CD4-positive, alpha-beta T cell treated with Interleukin-21 for 1 hour (primary cell): Measurements from ENCODE around the gene EIPR1.
"Not testable (repeated sequence)": the region's sequence is repeated elsewhere in the genome, so short reads cannot be mapped to it uniquely, and the experiment has no call there.

Experiments
- DNase-seq: peaks from one replicate; pipeline ENCODE4 v3.0.0-alpha.2; 2020

EIPR1 gene

DNA sequence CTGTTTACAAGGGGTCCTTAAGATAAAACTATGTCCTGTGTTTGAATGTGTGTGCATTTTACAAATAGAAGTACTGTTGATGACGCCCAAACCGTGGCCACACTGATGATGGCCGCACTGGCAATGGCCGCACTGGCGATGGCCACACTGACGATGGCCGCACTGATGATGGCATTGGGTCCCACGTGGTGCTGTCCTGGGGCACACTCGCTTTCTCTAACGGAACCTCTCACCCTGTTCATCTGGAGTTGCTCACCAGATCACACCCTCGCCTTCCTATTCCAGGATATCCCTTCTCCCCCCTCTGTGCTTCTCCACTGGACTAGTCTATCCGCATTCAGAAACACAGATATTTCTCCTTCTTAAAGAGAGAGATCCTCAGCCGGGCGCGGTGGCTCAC lies 192.4 kb downstream of the EIPR1 start:
- no peak for DNase-seq

DNA sequence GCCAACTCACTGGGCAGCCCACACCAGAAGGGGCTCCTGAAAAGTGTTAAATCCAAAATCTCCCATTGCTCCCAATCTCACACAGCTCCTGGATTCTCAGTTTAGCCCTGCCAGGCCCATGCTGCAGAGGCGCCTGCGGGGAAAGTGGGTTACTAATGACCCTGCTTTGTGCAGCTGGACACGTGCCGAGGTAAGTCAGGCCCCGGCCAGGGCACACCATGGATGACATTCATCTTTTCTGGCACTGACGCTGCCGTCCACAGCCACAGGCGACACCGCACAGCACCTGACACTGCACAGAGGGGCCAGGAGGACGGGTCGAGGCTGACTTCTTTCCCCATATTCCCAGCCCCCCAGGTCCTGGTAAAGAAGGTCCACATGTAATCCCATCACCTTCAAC lies 193.5 kb downstream of the EIPR1 start:
- DNase-seq, result no peak

DNA sequence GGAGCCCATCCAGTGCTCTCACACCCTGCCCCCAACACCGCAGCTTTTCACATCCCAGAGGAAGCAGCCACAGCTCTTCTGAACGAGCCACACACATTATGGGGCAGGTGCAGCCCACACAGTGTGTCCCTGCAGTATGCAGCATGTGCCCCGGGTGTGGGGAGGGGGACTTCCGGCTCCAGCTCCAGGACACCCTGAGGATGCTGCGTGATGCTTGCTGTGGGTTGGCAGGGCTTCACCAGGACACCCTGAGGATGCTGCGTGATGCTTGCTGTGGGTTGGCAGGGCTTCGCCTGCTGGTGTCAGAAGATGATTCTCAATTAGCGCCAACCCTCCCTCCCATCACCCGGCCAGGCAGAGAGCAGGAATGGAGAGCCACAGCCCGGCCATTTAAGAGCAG lies 193.9 kb downstream of the EIPR1 start:
- DNase-seq, result no peak

DNA sequence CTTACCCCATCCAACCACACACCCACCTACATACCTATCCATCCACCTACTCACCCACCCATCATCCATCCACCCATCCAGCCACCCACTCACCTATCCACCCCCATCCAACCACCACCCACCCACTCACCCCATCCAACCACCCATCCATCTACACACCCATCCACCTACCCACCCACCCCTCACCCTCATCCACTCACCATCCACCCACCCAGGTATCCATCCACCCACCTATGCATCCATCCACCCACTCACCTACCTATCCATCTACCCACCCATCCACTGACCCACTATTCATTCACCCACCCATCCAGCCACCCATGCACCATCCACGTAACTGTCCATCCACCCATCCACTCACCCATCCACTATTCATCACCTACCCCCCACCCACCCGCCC lies 194.8 kb downstream of the EIPR1 start:
- DNase-seq, result no peak

DNA sequence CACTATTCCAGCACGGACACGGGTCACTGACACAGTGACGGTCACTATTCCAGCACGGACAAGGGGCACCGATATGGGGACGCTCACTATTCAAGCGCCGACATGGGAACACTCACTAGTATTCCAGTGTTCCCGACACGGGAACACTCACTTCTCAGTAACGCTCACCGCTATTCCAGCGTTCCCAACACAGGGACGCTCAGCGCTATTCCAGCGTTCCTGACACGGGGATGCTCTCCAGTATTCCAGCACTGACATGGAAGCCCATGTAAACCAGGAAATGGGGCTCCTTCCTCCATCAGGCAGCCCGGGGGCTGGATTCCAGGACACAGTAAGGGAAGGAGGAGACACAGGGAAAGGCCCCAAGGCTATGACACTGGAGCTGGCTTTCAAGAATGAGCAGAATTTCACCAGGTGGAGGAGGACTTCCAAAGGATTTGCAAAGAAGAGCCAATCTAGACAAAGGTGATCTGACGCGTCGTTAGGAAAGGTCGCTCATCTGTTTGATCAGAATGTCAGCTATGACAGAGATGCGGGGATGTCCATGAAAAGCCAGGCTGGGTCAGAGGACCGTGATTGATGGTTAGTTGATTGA lies 196.1 kb downstream of the EIPR1 start:
- no peak for DNase-seq

DNA sequence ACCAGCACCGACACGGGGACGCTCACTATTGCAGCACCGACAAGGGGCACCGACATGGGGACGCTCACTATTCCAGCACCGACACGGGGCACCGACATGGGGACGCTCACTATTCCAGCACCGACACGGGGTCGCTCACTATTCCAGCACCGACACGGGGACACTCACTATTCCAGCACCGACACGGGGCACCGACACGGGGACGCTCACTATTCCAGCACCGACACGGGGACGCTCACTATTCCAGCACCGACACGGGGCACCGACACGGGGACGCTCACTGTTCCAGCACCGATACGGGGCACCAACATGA lies 196.8 kb downstream of the EIPR1 start:
- DNase-seq, result not testable (repeated sequence)

DNA sequence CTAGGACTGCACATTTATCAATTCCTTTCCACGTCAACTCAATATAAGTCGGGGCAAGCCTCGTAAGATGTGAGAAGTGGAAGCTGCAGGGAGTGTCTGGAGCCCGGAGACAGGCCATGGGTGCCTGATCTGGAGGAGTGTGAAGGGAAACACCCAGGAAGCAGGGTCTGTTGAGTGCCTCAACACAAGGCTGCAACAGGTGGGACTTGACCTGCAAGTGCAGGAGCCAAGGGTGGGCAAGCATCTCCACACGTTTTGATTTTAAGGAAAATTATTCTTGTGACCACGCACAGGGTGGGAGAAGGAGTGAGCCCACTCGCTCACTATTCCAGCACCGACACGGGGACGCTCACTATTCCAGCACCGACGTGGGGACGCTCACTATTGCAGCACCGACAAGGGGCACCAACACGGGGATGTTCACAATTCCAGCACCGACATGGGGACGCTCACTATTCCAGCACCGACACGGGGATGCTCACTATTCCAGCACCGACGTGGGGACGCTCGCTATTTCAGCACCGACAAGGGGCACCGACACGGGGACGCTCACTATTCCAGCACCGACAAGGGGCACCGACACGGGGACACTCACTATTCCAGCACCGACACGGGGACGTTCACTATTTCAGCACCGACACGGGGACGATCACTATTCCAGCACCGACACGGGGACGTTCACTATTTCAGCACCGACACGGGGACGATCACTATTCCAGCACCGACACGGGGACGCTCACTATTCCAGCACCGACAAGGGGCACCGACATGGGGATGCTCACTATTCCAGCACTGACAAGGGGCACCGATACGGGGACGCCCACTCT lies 197.3 kb downstream of the EIPR1 start:
- DNase-seq, result no peak

DNA sequence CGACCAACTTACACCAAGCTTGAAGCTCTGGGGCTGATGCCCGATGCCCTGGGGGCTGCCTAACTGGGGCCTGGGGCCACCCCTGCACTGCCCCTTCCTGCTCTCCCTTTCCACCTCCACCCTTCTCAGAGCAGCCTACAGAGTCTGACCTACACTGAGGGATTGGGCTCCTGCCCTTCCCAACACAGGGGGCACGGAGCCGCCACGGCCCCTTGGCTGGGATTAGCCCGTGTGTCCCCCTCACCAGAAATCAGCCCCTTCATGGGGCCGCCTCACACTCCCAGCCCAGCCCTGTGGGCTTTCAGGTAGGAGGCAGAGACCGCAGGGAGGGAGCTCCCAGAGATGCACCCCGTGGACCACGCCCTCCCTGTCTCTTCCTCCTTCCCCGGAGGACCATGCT lies 198.0 kb downstream of the EIPR1 start:
- no peak for DNase-seq

DNA sequence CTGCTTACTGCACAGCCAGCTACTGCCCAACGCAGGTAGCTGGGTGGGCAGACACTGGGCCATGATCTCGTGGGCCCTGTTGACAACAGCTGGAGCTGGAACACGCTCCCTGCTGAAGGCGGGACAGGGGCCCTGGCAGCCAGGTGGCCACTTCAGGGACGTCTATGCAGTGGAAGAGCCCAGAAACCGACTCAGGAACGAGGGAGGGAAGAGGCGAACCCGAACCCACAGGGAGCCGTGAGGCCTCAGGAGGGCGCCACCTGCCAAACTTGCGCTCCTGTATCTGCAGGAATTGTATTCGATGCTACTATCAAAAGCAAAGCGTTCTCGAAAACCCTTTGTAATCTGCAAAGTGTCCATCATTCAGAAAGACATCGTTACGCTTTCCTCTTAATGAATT lies 198.4 kb downstream of the EIPR1 start:
- DNase-seq, result no peak

DNA sequence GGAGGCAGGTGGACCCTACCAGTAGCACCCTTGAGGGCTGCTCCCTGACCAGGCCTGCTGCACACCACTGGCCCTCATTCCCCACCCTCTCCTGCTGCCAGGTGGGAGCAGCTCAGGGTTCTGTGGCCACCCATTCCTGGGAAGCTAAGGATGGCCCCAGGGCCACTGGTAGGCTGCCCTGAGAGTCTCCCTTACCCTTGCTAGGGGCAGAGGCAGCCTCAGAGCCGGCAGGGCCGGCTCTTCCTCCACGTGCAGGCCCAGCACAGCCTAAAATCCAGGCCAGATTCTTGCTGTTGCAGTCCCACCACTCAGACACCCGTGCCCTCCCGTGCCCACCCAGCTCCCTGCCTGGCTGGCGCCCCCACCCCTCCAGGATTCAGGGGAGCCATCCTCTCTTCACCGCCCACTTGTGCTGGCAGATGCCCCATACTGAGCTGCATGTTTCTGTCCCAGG lies 199.0 kb downstream of the EIPR1 start:
- no peak for DNase-seq

DNA sequence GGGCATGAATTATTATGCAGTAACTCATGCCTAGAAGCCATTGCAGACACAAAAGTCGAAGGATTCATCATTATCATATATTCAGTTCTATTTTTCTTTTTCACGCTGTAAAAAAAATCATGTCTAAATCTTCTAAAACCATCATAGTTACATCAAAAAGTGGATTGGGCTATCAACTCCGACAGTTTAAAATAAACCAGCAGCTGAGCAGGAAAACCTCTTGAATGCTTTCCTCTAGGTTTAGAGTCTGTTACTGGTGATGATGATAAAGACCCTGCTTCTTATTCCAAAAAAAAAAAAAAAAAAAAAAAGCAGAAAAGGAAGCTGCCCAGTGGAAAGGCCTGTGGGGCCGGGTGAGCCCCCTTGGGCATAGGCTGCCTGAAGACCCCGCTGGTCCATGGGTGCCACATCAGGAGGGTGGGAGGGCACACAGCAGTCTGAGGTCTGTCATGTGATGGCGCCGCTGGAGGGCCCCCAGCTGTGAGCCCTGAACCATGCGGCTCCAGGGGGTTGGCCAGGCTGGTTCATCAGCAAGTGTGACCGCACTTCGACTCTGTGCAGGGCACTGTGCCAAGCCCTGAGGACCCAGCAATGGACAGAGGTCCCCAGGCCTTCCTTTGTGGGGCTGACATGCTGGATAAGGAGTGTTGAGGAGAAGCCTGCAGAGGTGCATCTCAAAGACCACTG lies 199.6 kb downstream of the EIPR1 start:
- DNase-seq, result no peak

DNA sequence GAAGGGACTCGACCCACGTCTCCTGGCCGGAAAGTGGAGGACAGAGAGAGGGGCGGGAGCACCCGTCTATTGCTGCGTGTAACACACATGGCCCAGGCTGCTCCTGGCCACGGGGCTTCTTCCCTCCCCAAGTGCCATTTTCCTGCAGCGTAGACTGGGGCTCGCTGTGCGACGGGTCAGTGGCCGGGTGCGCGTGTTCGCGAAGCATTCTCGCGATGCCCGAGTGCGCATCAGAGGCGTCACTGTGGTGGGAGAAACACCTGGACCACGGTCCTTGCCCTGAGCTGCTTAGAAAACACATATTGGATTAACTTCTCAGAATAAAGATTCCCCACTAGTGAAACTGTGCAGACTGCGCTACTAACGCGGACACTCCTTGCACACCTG lies 200.8 kb downstream of the EIPR1 start:
- no peak for DNase-seq

DNA sequence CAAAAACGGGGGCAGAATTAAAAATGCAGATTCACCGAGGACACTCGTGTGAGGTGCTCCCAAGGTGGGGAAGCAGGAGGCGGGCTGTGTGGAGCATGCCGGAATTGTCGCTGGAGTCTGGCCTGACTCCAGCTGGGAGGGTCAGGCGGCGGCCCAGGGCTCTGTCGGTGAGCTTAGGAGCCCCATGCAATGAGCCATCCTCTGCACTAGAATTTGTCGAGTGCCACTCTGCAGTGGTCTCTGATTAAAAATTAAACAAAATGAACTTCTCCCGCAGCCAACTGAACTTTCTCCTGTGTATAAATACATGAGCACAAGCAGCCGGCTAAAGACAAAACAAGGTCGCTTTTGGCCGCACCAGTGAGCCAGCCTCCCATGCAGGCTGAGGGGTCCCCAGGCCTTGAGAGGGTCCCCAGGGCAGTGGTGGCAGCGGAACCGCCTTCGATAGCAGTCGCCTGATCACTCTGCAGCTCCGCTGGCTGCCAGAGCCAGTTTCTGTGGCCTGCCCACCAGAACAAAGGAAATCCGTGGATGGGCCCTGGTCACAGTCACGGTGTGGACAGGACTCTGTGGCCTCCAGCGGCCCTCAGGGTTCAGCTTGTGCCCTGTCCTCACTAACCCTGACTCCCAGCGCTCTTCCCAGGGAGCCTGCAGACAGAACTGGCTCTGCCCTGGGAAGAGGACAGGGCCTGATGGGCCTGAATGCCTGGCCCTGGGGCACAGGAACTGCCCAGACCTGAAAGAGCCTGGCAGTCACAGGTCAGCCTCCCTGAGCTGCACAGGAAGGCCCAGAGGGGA lies 201.3 kb downstream of the EIPR1 start:
- no peak for DNase-seq

DNA sequence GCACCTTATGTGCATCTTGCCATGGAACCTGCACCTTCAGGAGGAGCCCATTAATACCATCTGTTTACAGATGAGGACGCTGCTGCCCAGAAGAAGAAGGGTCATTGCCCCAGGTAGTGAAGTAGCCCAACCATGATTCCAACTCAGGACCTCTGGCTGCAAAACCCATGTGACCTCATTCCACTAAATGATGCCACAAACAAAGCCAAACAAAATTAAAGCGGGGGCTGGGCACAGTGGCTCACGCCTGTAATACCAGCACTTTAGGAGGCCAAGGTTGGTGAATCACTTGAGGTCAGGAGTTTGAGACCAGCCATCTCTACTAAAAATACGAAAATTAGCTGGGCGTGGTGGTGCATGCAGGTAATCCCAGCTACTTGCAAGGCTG lies 202.1 kb downstream of the EIPR1 start:
- DNase-seq, result no peak

DNA sequence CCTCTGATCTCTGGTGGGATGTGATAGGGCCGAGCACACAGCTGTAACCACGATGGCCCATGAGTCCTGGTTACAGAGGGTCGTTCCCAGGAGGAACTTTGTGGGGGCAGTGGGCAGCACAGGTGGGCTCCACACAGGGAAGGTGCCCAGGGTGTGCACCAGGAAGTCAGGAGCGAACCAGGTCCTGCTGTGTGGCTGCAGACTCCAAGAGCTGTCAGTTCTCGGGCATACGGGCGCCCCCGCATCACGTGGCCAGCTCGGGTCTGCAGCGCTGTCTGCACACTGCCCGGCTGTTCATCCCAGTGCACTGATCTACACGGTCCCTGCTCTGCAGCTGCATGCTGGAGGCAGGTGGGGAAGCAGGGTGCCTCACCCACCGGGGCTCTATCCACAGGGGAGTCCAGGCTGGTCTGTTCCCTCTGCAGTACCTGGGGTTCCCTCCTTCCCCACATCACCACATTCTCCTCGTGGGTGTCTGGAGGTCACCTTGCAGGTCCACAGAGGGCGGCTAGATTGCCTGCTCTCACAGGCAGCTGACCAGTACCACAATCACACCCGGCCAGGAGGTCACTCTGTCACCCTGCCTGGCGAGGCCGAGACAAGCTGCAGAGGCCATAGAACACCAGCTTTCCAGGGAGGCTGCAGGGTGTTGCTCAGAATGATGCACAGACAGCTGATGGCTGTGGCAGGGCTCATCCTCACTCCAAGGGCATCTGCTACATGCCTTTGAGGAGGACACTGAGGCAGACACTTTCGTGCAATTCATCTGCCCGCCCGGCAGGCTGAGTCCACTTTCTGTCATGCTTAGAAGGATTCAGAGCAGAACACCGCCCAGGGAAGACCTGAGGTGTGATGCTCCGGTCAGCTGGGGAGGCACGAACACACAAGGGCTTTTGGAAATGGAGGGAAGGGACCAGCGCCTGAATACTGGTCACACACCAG lies 202.7 kb downstream of the EIPR1 start:
- no peak for DNase-seq

DNA sequence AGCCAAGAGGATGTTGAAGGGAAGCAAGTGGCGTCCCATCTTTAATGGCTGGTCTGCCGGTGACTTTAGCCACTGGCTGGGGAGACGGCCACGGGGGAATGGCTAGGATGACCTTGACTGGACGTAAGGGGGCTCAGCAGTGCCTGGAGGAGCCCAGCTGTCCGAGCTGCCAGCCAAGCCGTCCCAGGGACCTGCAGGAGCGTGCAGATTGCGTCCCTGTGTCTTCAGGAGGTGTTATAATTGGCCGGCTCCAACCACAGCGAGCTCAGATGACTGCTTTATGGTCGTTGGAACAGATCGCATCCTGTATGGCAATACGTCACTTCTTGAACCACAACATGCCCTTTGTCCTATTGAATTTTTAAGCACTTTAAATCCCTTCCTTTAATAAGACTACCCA lies 204.6 kb downstream of the EIPR1 start:
- no peak for DNase-seq

DNA sequence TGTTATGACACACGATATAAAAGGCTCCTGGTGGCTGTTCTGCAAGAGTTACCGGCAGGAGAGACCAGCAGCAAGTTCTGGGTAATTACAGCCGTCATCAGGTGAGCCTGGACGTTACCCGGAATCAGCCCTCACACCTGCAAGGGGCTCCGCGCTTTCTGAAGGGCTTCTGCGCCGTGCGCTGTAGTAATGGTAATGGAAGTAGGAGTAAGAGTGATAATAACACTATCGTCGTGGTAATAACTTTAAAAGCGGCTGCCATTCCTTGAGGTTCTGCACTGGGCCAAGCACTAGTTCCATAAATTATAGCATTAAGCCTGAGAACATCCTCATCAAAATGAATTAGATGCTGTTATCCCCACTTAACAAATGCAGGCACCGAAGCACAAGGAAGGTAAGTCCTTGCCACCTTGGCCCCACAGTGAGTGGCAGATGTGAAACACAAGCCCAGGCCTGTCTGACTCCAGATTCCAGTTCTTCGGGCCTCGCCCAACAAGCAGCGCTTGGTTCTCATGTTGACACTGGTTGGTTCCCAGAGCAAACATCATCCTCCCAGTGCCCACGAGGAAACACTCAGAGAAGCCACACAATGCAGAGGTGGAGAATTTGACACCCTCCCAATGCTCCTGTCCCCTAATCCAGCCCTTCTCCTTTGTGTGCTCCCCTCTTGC lies 205.2 kb downstream of the EIPR1 start:
- DNase-seq, result no peak

DNA sequence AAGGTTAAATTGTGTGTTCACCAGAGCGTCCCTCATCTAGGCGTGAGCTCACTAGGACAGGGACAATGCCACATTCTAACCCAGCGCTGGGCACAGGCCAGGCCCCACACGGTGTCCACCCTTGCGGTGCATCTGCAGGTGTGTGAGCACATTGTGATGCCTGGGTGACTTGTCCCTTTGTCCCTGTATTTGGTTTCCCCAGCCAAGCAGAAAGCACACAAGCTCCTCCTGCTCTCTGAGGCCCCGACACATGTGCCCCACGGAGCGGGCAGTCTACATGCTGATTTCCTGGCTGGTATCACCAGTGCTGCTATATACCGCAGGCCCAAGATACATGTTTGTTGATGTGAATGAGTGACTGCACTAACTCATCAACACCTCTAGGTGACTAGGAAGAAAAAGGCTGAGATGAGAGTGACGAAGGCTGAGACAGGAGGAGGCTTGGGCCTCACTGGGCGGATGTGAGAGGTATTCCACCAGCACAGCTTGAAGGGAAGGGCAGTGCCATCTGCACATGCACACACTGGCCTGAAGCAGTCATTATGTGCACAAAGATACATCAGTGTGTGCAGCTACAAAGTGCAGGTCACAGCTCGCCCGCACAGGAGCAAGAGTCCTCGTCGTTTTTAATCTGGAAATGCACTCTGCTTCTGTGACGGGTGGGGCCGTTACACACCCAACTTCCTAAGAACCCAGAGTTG lies 205.9 kb downstream of the EIPR1 start:
- no peak for DNase-seq

DNA sequence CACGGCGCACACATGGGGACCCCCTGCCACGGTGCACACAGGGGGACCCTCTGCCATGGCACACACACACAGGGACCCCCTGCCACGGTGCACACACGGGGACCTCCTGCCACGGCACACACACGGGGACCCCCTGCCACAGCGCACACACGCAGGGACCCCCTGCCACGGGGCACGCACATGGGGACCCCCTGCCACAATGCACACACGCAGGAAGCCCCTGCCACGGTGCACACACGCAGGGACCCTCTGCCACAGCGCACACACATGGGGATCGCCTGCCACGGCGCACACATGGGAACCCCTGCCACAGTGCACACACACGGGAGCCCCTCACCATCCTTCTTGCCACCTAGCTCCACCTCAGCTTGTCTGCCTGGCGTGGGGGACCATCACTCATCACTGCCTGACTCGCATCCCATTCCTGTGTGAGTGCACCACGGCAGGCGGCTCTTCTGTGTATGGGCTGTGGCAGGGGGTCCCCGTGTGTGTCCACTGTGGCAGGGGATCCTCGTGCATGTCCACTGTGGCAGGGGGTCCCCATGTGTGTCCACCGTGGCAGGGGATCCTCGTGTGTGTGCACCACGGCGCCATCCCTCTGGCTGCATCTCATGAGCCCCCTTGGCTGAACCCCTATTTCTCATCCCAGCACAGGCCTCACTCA lies 206.7 kb downstream of the EIPR1 start:
- DNase-seq, result no peak

DNA sequence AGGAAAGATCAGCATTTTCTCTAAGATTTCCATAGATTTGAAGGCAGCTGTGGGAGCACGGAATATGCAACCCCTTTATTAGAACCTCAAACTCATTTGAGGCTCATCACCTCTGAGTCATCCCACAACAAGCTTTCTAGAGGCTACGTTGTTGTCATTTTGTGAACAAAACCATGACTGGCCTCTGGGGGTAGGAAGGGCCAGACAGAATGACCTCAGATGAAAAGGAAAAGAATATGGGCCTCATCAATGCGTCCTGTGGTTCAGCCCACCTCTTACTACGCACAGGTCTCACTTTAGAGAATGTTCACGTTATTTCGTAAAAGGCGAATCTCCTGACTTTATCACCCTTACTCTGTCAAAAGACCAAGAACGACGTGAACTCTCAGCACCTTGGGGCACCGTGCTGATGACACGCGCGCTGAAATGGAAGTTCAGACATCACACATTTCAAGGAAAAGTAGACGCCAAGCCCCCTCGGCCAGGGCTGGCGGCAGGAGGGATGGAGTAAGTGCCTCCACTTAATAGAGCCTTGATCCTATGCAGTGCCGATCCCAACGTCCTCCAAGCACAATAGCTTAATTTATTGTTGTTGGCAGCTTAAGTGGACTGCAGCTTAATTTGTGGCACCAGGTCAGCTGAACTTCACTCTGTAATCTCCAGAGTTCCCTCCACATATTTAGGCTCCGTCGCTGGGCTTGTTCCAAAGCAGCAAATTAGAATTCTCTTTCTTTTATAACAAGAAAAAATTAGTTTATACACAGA lies 208.3 kb downstream of the EIPR1 start:
- DNase-seq, result no peak
